Spleen (tissue), 11 donors: ENCODE measurements around the gene FHIT. TPM values are rescaled to one million over a fixed set of nuclear protein-coding genes. Genes with fewer than 3 reads are reported as not detected.

Source experiments
- DNase-seq: peaks from one replicate; pipeline ENCODE4 v3.0.0-alpha.2; 2020
- H3K27ac ChIP-seq, 8 donors: fragments of 200-600 bp; sonication (generic) in 7 of 8; 1 replicate in 4 of 8; 2 replicates in 4 of 8; pipeline versions ENCODE4 v1.5.0 to v1.8.0; 2016 to 2021; ENCODE audit warnings: inconsistent platforms in 4 of 8, mild to moderate bottlenecking in 4 of 8, moderate library complexity in 1 of 8
- H3K27me3 ChIP-seq, 7 donors: fragments of 200-600 bp; sonication (generic) in 6 of 7; replicated peaks in 1 of 7; 1 replicate in 4 of 7; 2 replicates in 3 of 7; pipeline versions ENCODE4 v1.5.0 to v1.8.0; 2016 to 2021; ENCODE audit warnings: inconsistent platforms in 3 of 7, mild to moderate bottlenecking in 1 of 7
- H3K36me3 ChIP-seq, 6 donors: fragments of 200-600 bp; sonication (generic) in 5 of 6; 1 replicate in 4 of 6; 2 replicates in 2 of 6; pipeline versions ENCODE4 v1.5.0 to v1.8.0; 2016 to 2021; ENCODE audit warnings: inconsistent platforms in 2 of 6
- H3K4me1 ChIP-seq, 6 donors: fragments of 200-600 bp; sonication (generic) in 5 of 6; 1 replicate in 3 of 6; 2 replicates in 3 of 6; pipeline versions ENCODE4 v1.5.0 to v1.8.0; 2016 to 2021; ENCODE audit warnings: inconsistent platforms in 3 of 6
- H3K4me3 ChIP-seq, 8 donors: fragments of 200-600 bp; sonication (generic) in 7 of 8; 1 replicate in 4 of 8; 2 replicates in 4 of 8; pipeline versions ENCODE4 v1.5.0 to v1.8.0; 2016 to 2021; ENCODE audit warnings: inconsistent platforms in 4 of 8, mild to moderate bottlenecking in 4 of 8, moderate library complexity in 2 of 8
- H3K9me3 ChIP-seq, 8 donors: fragments of 200-600 bp; sonication (generic) in 7 of 8; 1 replicate in 4 of 8; 2 replicates in 4 of 8; pipeline versions ENCODE4 v1.5.0 to v1.8.0; 2016 to 2021; ENCODE audit warnings: inconsistent platforms in 4 of 8
- CTCF ChIP-seq, 11 experiments: fragments of 200-600 bp in 7 of 11; fragments of 450-650 bp in 4 of 11; sonication (generic) in 4 of 11; IDR thresholded peaks in 8 of 11; conservative IDR thresholded peaks in 3 of 11; 1 replicate in 7 of 11; 2 replicates in 4 of 11; pipeline versions ENCODE4 v1.4.0 to v1.8.0; 2016 to 2021; ENCODE audit warnings: antibody characterized with exemption in 11 of 11, inconsistent platforms in 4 of 11, mild to moderate bottlenecking in 1 of 11
- POLR2A ChIP-seq, 3 donors: fragments of 450-650 bp; IDR thresholded peaks; one replicate each; pipeline ENCODE4 v1.5.1; 2017; ENCODE audit warnings: antibody characterized with exemption in 3 of 3, mild to moderate bottlenecking in 1 of 3
- POLR2AphosphoS5 ChIP-seq, 3 donors: sonication (generic); formaldehyde crosslinking; IDR thresholded peaks; one replicate each; pipeline ENCODE4 v1.5.1; 2017; ENCODE audit warnings: antibody characterized with exemption in 3 of 3
- WGBS, 5 donors: extraction: QIAGEN DNeasy Blood & Tissue Kit in 3 of 5; methylation state at CpG; one replicate each; pipeline versions ENCODE4 v1.1.5 to v1.1.7; 2013 to 2018; 5-methylcytosine and 5-hydroxymethylcytosine counted together
- intact Hi-C: fragments of 100-400 bp; cut with DNase I; formaldehyde crosslinking; loops from one replicate; pipeline ENCODE4 v1.15.0; 2023; ENCODE audit warnings: low total_unique reads
- polyA plus RNA-seq, 3 donors: library from polyadenylated mRNA; stranded (reverse); fragments of 200-250 nt; gene quantifications; one replicate each; pipeline ENCODE4 v1.2.1, GENCODE V29; 2013
- total RNA-seq, 7 donors: library from RNA; depleted of rRNA in 3 of 7; stranded (reverse); fragments of >200 nt in 3 of 7; fragmentation: NEBNext Ultra II Directional in 4 of 7; extraction: Animal tissue kit (Norgen Biotek cat#: 25700) in 4 of 7; gene quantifications; one replicate each; pipeline versions ENCODE4 v1.1.0 to v1.2.1, GENCODE V29; 2016 to 2021
- donor health status: healthy with polysubstance abuse.
- donor health status: DM: no; HTN: no; CAD: no; lungs with moderate emphysema.
- donor health status: DM: no; HTN: no; CAD: no.
- donor health status: Bipolar disorder and iron deficiency.
- donor health status: healthy.
- donor health status: DM: no; HTN: no; CAD: no.
- donor health status: DM: yes; HTN: yes; CAD: no.

Gene FHIT
- total and polyA plus RNA-seq, 10 donors, result 4.1 to 23.1 (median 12.2) TPM

- Histone ChIP-seq H3K27ac (no peak overlapping the region), H3K4me1 (no peaks in the 10 kb centered on the region), H3K36me3 (no peaks in the 10 kb centered on the region), H3K9me3 (peaks cover 0 to 6% (median 0%) of the 10 kb centered on the region in 8 donors), H3K27me3 (no peaks in the 10 kb centered on the region), H3K4me3 (no peak overlapping the region)
- no peak for DNase-seq
- TF ChIP-seq POLR2AphosphoS5 (IDR thresholded peaks at IDR 0.05), result no peak
- no peak for TF ChIP-seq POLR2A (IDR thresholded peaks at IDR 0.05)
- TF ChIP-seq CTCF (IDR thresholded peaks at IDR 0.05 in 8 of 11, conservative IDR thresholded peaks at IDR 0.05 in 3 of 11), result no peak
- intact Hi-C loops, result no loop called here
- 51 to 62% (median 55%) methylated on average over 4 of the region's 4 CpGs for WGBS, 5 donors
Measured at GRCh38 chr3:60095516-60095915, 1155.7 kb downstream of the FHIT start.

GRCh38 chr3:60094392-60094947 is 1156.8 kb downstream of the FHIT start:
- Histone ChIP-seq H3K4me3 (no peak overlapping the region), H3K4me1 (no peaks in the 10 kb centered on the region), H3K9me3 (peaks cover 0 to 6% (median 0%) of the 10 kb centered on the region in 8 donors), H3K36me3 (no peaks in the 10 kb centered on the region), H3K27me3 (no peaks in the 10 kb centered on the region), H3K27ac (no peak overlapping the region)
- intact Hi-C loops, result no loop called here
- DNase-seq, result no peak
- TF ChIP-seq POLR2AphosphoS5 (IDR thresholded peaks at IDR 0.05) (no peak), POLR2A (IDR thresholded peaks at IDR 0.05) (no peak), CTCF (IDR thresholded peaks at IDR 0.05 in 8 of 11, conservative IDR thresholded peaks at IDR 0.05 in 3 of 11) (no peak)
- 69 to 80% (median 78%) methylated on average over 3 of the region's 3 CpGs for WGBS, 5 donors

GRCh38 chr3:60090548-60090947 is 1160.7 kb downstream of the FHIT start:
- Histone ChIP-seq H3K27ac (no peak overlapping the region), H3K4me1 (no peaks in the 10 kb centered on the region), H3K27me3 (no peaks in the 10 kb centered on the region), H3K4me3 (no peak overlapping the region), H3K9me3 (peaks cover 0 to 6% (median 0%) of the 10 kb centered on the region in 8 donors), H3K36me3 (no peaks in the 10 kb centered on the region)
- WGBS, 5 donors, result 71 to 88% (median 80%) methylated on average over 3 of the region's 3 CpGs
- DNase-seq, result no peak
- no peak for TF ChIP-seq CTCF (IDR thresholded peaks at IDR 0.05 in 8 of 11, conservative IDR thresholded peaks at IDR 0.05 in 3 of 11)
- TF ChIP-seq POLR2A (IDR thresholded peaks at IDR 0.05), result no peak
- TF ChIP-seq POLR2AphosphoS5 (IDR thresholded peaks at IDR 0.05), result no peak
- intact Hi-C loops, result no loop called here

- TF ChIP-seq POLR2AphosphoS5 (IDR thresholded peaks at IDR 0.05) (no peak), POLR2A (IDR thresholded peaks at IDR 0.05) (no peak), CTCF (IDR thresholded peaks at IDR 0.05 in 8 of 11, conservative IDR thresholded peaks at IDR 0.05 in 3 of 11) (no peak)
- Histone ChIP-seq H3K9me3 (peaks cover 0 to 3% (median 0%) of the 10 kb centered on the region in 8 donors), H3K4me3 (no peak overlapping the region), H3K4me1 (peaks cover 0 to 8% (median under 1%) of the 10 kb centered on the region in 6 donors), H3K36me3 (no peaks in the 10 kb centered on the region), H3K27ac (no peak overlapping the region), H3K27me3 (no peaks in the 10 kb centered on the region)
- intact Hi-C loops, result loop anchor here (5.0 kb wide), 1 partner anchor 330 kb away; no protein-coding TSS in a partner anchor
- whole genome bisulfite sequencing, 5 donors, result 67 to 82% (median 71%) methylated on average over 2 of the region's 2 CpGs
- DNase-seq, result no peak
Measured at GRCh38 chr3:60086811-60087210, 1164.4 kb downstream of the FHIT start.
